AG04449 (cell line): ENCODE results near the gene OR51L1.

ENCODE experiments used
- CTCF ChIA-PET: fragments of 350-600 bp; formaldehyde crosslinking; extraction: SDS; loops from one replicate; lab custom pipeline; 2021; ENCODE audit warnings: antibody characterized with exemption; lab: Yijun Ruan, JAX
- POLR2A ChIA-PET: fragments of 400-600, 350-600 bp; formaldehyde crosslinking; extraction: SDS; loops from one replicate; lab custom pipeline; 2020; ENCODE audit warnings: antibody characterized with exemption, inconsistent platforms; lab: Yijun Ruan, JAX
- DNase-seq: peaks from one replicate; pipeline ENCODE4 v3.0.0-alpha.2; 2010; ENCODE audit warnings: low read depth, low spot score
- H3K4me3 ChIP-seq: 2 replicates; pipeline ENCODE4 v1.5.1; 2011; ENCODE audit warnings: low read depth, mild to moderate bottlenecking, control low read depth, low read length
- TF ChIP-seq, protein P1 (sequence below): IDR thresholded peaks from one replicate; pipeline ENCODE4 v1.5.1; 2011; ENCODE audit warnings: mild to moderate bottlenecking, moderate library complexity, low read length, control low read depth, inconsistent platforms; ENCODE audit not compliant: insufficient read depth; ENCODE audit errors: missing control alignments

The OR51L1 gene

GRCh38 chr11:5040876-5041275, 46.2 kb downstream of the OR51L1 start:
- DNase-seq = no peak
- TF ChIP-seq, protein P1, sequence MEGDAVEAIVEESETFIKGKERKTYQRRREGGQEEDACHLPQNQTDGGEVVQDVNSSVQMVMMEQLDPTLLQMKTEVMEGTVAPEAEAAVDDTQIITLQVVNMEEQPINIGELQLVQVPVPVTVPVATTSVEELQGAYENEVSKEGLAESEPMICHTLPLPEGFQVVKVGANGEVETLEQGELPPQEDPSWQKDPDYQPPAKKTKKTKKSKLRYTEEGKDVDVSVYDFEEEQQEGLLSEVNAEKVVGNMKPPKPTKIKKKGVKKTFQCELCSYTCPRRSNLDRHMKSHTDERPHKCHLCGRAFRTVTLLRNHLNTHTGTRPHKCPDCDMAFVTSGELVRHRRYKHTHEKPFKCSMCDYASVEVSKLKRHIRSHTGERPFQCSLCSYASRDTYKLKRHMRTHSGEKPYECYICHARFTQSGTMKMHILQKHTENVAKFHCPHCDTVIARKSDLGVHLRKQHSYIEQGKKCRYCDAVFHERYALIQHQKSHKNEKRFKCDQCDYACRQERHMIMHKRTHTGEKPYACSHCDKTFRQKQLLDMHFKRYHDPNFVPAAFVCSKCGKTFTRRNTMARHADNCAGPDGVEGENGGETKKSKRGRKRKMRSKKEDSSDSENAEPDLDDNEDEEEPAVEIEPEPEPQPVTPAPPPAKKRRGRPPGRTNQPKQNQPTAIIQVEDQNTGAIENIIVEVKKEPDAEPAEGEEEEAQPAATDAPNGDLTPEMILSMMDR = no peak
- CTCF ChIA-PET = no interaction called here

GRCh38 chr11:5042091-5042490, 47.4 kb downstream of the OR51L1 start:
- no peak overlapping the region for H3K4me3 ChIP-seq
- POLR2A ChIA-PET = no interaction called here
- CTCF ChIA-PET = no interaction called here
- TF ChIP-seq, protein P1 = no peak
- no peak for DNase-seq

More at GRCh38 chr11:5040876-5041275, 46.2 kb downstream of the OR51L1 start:
- no peak overlapping the region for H3K4me3 ChIP-seq
- POLR2A ChIA-PET = no interaction called here

GRCh38 chr11:5043380-5043779, 48.7 kb downstream of the OR51L1 start:
- TF ChIP-seq, protein P1 = no peak
- POLR2A ChIA-PET = no interaction called here
- CTCF ChIA-PET = no interaction called here
- DNase-seq = peak; percentile 7
- no peak overlapping the region for H3K4me3 ChIP-seq

GRCh38 chr11:5046226-5046625, 51.6 kb downstream of the OR51L1 start, which contains the start of gene OR52J3:
Gene OR52J3, plus strand, starts transcription at chr11:5046526. Its CDS starts 0 bp downstream, at chr11:5046526.
- POLR2A ChIA-PET = no interaction called here
- TF ChIP-seq, protein P1 = no peak
- no peak within 1 kb of the TSS for H3K4me3 ChIP-seq
- CTCF ChIA-PET = no interaction called here
- no peak for DNase-seq

DNA sequence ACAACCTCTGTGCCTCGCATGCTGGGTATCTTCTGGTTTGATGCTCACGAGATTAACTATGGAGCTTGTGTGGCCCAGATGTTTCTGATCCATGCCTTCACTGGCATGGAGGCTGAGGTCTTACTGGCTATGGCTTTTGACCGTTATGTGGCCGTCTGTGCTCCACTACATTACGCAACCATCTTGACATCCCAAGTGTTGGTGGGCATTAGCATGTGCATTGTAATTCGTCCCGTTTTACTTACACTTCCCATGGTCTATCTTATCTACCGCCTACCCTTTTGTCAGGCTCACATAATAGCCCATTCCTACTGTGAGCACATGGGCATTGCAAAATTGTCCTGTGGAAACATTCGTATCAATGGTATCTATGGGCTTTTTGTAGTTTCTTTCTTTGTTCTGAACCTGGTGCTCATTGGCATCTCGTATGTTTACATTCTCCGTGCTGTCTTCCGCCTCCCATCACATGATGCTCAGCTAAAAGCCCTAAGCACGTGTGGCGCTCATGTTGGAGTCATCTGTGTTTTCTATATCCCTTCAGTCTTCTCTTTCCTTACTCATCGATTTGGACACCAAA, 52.2 kb downstream of the OR51L1 start:
- no peak for DNase-seq
- POLR2A ChIA-PET = no interaction called here
- CTCF ChIA-PET = no interaction called here
- no peak overlapping the region for H3K4me3 ChIP-seq
- TF ChIP-seq, protein P1 = no peak
